ENCODE data around the gene HPS4. TPM values are rescaled to one million over a fixed set of nuclear protein-coding genes. Genes with fewer than 3 reads are reported as not detected.

The HPS4 gene
- total RNA-seq, 2 donors from 2014 or later, result 41.7 to 57.6 TPM

DNA sequence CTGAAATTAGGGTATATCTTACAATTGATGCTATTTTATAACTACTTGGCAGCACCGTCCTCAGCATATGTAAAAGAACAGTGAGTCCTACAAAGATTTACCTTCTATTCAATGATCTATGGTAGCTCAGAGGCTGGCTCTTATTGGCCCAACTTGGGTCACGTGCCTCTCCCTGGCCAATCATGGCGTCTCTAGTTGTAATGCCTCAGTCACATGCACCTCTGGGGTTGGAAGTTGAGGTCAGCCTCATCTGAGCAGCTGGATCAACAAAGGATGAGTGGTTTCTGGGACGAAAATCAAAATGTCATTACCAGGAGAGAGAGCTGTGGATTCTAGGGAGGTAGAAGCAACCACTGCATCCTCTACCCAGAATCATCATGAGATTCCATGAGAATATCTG is 77.5 kb downstream of the HPS4 start:
- DNase-seq, result no peak
- H3K36me3 Mint-ChIP-seq (ENCODE audit: low read depth), result no peaks in the 10 kb centered on the region
- no peaks in the 10 kb centered on the region for H3K36me3 ChIP-seq (ENCODE audit: control insufficient read depth, insufficient read depth, low read length)
- H3K9ac ChIP-seq (ENCODE audit: extremely low read depth, low read length, poor library complexity, severe bottlenecking), result no peak overlapping the region
- H3K4me3 ChIP-seq (ENCODE audit: low read length), result no peak overlapping the region
- H3K9me3 Mint-ChIP-seq, result no peaks in the 10 kb centered on the region
- no peaks in the 10 kb centered on the region for H3K9me3 ChIP-seq (ENCODE audit: control insufficient read depth, low read length)
- peaks cover 10% of the 10 kb centered on the region for H3K4me1 ChIP-seq (ENCODE audit: control insufficient read depth, insufficient read depth, low read length)
- H3K27me3 Mint-ChIP-seq (ENCODE audit: insufficient read depth), result peaks cover 3% of the 10 kb centered on the region
- no peak overlapping the region for H3K4me3 Mint-ChIP-seq
- H3K27ac Mint-ChIP-seq, result no peak overlapping the region
- peaks cover 36% of the 10 kb centered on the region for H3K4me1 Mint-ChIP-seq
- TF ChIP-seq, protein P1, sequence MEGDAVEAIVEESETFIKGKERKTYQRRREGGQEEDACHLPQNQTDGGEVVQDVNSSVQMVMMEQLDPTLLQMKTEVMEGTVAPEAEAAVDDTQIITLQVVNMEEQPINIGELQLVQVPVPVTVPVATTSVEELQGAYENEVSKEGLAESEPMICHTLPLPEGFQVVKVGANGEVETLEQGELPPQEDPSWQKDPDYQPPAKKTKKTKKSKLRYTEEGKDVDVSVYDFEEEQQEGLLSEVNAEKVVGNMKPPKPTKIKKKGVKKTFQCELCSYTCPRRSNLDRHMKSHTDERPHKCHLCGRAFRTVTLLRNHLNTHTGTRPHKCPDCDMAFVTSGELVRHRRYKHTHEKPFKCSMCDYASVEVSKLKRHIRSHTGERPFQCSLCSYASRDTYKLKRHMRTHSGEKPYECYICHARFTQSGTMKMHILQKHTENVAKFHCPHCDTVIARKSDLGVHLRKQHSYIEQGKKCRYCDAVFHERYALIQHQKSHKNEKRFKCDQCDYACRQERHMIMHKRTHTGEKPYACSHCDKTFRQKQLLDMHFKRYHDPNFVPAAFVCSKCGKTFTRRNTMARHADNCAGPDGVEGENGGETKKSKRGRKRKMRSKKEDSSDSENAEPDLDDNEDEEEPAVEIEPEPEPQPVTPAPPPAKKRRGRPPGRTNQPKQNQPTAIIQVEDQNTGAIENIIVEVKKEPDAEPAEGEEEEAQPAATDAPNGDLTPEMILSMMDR (conservative IDR thresholded peaks at IDR 0.05), result no peak
- H3K27ac ChIP-seq (ENCODE audit: low read depth, low read length), result no peak overlapping the region
- no peaks in the 10 kb centered on the region for H3K27me3 ChIP-seq (ENCODE audit: control insufficient read depth, insufficient read depth, low read length, poor library complexity, severe bottlenecking)
- WGBS, 2 experiments (ENCODE audit: insufficient coverage in 1 of 2, insufficient read length in 1 of 2), result 89 to 93% methylated on average over 3 to 4 of the region's 4 CpGs

DNA sequence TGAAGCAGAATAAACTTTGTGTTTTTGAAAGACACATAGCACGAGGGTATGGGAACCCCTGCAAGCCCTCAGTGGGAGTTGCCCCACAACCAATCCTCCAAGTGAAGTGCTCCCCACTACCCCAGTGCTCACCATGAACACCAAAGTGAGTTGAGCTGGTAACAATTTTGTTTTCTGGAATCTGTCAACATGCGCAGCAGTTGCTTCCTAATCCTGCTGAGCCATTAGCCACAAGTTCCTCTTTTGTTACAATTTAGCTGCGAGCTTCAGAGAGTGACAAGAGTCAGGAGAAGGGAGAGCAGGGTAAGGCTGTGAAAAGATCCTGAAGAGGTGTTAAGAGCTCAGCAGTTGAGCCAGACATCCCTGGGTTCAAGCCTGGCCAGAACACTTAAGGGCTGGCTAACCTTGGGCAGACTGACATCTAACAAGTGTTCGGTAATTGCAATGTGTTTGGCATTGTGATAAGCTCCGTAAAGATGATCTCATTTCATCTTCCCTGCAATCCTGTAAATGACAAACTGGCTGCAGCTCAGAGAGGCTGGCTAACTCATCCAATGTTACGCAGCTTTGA is 78.6 kb downstream of the HPS4 start:
- Histone ChIP-seq H3K36me3 (ENCODE audit: control insufficient read depth, insufficient read depth, low read length) (no peaks in the 10 kb centered on the region), H3K9me3 (ENCODE audit: control insufficient read depth, low read length) (no peaks in the 10 kb centered on the region), H3K27ac (ENCODE audit: low read depth, low read length) (peak overlapping the region; percentile 63), H3K27me3 (ENCODE audit: control insufficient read depth, insufficient read depth, low read length, poor library complexity, severe bottlenecking) (no peaks in the 10 kb centered on the region), H3K4me1 (ENCODE audit: control insufficient read depth, insufficient read depth, low read length) (peaks cover 10% of the 10 kb centered on the region), H3K9ac (ENCODE audit: extremely low read depth, low read length, poor library complexity, severe bottlenecking) (no peak overlapping the region), H3K4me3 (ENCODE audit: low read length) (no peak overlapping the region)
- peaks cover 36% of the 10 kb centered on the region for H3K4me1 Mint-ChIP-seq
- 13 to 26% methylated on average over 5 to 6 of the region's 6 CpGs for WGBS, 2 experiments (ENCODE audit: insufficient coverage in 1 of 2, insufficient read length in 1 of 2)
- H3K27me3 Mint-ChIP-seq (ENCODE audit: insufficient read depth), result peaks cover 3% of the 10 kb centered on the region
- TF ChIP-seq, protein P1 (conservative IDR thresholded peaks at IDR 0.05), result no peak
- DNase-seq, result peak; percentile 90
- H3K9me3 Mint-ChIP-seq, result no peaks in the 10 kb centered on the region
- peak overlapping the region; percentile 49 for H3K27ac Mint-ChIP-seq
- H3K36me3 Mint-ChIP-seq (ENCODE audit: low read depth), result no peaks in the 10 kb centered on the region
- H3K4me3 Mint-ChIP-seq, result no peak overlapping the region

DNA sequence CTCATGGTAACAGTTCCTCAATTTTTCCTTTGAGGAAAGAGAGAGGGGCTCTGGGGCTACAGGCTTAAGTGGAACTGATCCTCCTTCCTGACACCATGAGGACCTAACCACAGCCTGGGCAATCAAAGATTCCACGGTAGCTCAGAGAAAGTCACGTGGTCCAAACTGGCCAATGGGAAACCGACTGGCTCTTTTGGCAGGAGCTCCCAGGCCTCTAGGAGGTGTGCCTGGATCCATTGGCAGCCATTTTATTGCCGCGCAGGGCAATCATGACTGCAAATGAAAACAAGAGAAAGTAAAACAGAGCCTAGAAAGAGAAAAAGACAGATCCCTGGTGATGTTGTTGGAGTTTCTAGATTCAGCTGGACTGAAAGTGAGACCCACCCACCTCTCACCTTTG is 81.9 kb downstream of the HPS4 start:
- DNase-seq, result peak; percentile 59
- TF ChIP-seq, protein P1 (conservative IDR thresholded peaks at IDR 0.05), result no peak
- Histone ChIP-seq H3K27ac (ENCODE audit: low read depth, low read length) (no peak overlapping the region), H3K27me3 (ENCODE audit: control insufficient read depth, insufficient read depth, low read length, poor library complexity, severe bottlenecking) (no peaks in the 10 kb centered on the region), H3K9me3 (ENCODE audit: control insufficient read depth, low read length) (no peaks in the 10 kb centered on the region), H3K4me3 (ENCODE audit: low read length) (no peak overlapping the region), H3K4me1 (ENCODE audit: control insufficient read depth, insufficient read depth, low read length) (peaks cover 10% of the 10 kb centered on the region), H3K9ac (ENCODE audit: extremely low read depth, low read length, poor library complexity, severe bottlenecking) (no peak overlapping the region), H3K36me3 (ENCODE audit: control insufficient read depth, insufficient read depth, low read length) (no peaks in the 10 kb centered on the region)
- Mint-ChIP-seq H3K4me1 (peaks cover 22% of the 10 kb centered on the region), H3K36me3 (ENCODE audit: low read depth) (no peaks in the 10 kb centered on the region), H3K27me3 (ENCODE audit: insufficient read depth) (peaks cover 3% of the 10 kb centered on the region), H3K27ac (no peak overlapping the region), H3K9me3 (no peaks in the 10 kb centered on the region), H3K4me3 (no peak overlapping the region)
- 95% methylated on average over 3 to 5 of the region's 5 CpGs for WGBS, 2 experiments (ENCODE audit: insufficient coverage in 1 of 2, insufficient read length in 1 of 2)

Other genes with a start within 250 kb of the HPS4 start
- gene ASPHD2, start 54.5 kb downstream of the HPS4 start, total RNA-seq, result 1 to 10 TPM; 6.0 to 7.3 TPM
- gene SRRD, start 94 bp upstream of the HPS4 start, total RNA-seq, result 10 to 100 TPM; 27.4 to 30.0 TPM
- gene TFIP11, start 28.7 kb upstream of the HPS4 start, total RNA-seq, result 10 to 100 TPM; 28.4 to 28.9 TPM
- gene TPST2, start 106.3 kb upstream of the HPS4 start, total RNA-seq, result 10 to 100 TPM; 38.9 to 53.2 TPM
- gene CRYBB1, start 134.2 kb upstream of the HPS4 start, total RNA-seq, result 1 to 10 TPM in 1 of 2 donors, under 1 TPM in 1; 0.33 to 1.7 TPM
- not detected for gene CRYBA4, start 138.2 kb upstream of the HPS4 start, total RNA-seq
- 1 to 10 TPM; 1.2 to 4.4 TPM for gene MIAT, start 173.8 kb upstream of the HPS4 start, total RNA-seq